ENCODE data around the gene FZR1.
"Not testable (repeated sequence)": the region's sequence is repeated elsewhere in the genome, so short reads cannot be mapped to it uniquely, and the experiment has no call there.

FZR1 gene

DNA sequence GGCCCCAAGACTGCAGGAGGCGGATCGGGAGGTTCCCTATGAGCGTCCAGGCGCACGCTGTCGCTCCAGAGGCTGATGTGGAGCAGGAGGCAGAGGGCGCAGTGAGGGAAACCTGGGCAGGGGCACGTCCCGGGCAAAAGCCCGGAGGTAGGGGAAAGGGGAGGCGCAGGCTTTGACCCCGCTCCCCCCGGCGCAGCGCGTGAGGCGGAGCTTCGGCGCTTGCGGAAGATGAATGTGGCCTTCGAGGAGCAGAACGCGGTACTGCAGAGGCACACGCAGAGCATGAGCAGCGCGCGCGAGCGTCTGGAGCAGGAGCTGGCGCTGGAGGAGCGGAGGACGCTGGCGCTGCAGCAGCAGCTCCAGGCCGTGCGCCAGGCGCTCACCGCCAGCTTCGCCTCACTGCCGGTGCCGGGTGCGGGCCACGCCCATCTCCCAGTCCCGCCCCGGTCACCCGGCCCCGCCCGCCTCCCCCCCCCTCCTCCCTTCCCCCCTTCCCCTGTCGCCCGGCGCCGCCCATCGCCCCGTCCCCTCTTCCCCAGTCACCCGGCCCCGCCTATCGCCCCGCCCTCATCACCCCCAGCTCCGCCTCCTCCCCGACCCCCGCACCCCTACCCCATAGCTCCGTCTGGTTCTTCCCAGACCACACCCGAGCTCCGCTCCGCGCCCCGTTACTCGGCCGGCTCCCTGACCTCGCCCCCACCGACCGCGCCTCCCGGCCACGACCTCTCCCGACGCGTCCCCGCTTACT lies 70.8 kb downstream of the FZR1 start:
- no peak for DNase-seq

- DNase-seq, result no peak
These were observed 71.7 kb downstream of the FZR1 start for GRCh38 chr19:3577723-3578344.

DNA sequence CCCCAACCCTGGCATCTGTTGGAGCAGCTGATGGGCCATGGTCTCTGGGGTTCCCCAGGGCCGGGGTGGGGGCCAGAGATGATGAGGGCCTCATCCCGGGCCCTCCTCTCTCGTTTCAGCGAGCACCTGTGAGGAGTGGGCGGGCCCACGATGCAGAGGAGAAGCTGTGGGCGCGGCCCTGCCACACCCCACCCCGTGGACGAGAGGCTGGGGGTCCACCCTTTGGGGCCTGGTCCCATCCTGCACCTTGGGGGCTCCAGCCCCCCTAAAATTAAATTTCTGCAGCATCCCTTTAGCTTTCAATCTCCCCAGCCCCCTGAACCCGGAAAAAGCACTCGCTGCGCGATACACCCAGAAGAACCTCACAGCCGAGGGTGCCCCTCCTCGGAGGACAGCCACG lies 72.3 kb downstream of the FZR1 start:
- no peak for DNase-seq

DNA sequence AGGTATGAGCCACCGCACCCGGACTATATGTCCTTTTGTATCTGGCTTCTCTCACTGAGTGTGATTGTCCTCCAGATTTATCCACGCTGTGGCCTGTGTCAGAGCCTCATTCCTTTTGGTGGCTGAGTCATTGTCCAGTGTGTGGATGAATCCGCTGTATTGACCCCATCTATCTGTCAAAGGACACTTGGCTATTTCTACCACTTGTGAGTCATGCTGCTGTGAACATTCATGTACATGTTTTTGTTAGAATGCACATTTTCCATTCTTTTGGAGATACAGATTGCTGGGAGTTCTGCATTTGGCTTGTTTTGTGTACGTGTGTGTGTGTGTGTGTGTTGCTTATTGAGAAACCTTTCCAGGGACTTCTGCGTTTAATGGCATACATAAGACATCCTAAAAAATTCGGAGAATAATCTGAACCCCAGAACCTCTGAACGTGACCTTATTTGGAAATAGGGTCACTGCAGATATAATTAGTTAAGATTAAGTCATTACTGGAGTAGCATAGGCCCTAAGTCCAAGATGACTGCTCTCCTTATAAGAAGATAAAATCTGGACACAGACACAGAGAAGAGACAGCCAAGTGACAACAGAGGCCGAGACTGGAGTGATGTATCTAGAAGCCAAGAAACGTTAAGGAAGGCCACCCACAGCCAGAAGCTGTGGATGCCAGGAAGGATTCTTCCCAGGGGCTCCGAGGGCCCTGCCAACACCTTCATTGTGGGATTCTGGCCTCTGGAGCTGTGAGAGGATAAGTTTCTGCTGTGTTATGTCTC lies 74.2 kb downstream of the FZR1 start:
- no peak for DNase-seq

DNA sequence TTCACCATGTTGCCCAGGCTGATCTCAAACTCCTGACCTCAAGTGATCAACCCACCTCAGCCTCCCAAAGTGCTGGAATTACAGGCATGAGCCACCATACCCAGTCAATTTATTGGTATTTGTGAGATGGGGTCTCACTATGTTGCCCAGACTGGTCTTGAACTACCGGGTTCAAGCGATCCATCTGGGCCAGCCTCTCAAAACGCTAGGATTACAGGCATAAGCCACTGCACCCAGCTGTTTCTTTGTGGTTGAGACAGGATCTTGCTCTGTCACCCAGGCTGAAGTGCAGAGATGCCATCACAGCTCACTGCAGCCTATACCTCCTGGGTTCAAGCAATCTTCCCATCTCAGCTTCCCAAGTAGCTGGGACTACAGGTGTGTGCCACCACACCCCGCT lies 75.7 kb downstream of the FZR1 start:
- not testable (repeated sequence) for DNase-seq

GRCh38 chr19:3584036-3584802 lies 78.1 kb downstream of the FZR1 start:
- DNase-seq, result not testable (repeated sequence)

GRCh38 chr19:3585301-3586126 lies 79.4 kb downstream of the FZR1 start, which contains the start of gene GIPC3:
TSS of gene GIPC3 (plus strand) at chr19:3585478. CDS start at chr19:3585598, 120 bp downstream.
- no peak for DNase-seq

DNA sequence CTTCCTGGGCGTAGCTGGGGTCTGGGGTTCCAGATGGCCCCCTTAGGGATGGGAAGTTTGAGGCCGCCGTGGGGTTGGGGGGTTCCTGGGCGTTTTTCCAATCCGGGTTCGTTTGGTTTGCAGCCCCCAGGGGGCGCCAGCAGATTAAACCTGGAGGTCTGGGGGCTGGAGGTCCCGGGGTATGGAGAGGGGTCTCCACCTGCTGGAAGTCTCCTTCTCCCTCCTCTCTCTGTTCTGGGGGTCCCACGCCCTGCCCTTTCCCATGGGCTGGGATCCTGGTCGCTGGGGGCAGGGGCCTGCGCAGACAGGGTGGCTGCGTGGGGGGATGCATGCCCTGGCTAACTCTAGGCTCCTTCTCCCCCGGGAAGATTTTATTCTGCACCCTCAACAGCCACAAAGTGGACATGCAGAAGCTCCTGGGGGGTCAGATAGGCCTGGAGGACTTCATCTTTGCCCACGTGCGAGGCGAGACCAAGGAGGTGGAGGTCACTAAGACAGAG lies 80.1 kb downstream of the FZR1 start:
- no peak for DNase-seq

GRCh38 chr19:3586707-3587346 lies 80.7 kb downstream of the FZR1 start:
- no peak for DNase-seq

Data from NK-92 treated with Interleukin-12 subunit alpha and Interleukin-12 subunit beta, amount 100 ng/mL, for 24 hours (cell line).